Stimulated activated naive CD4-positive, alpha-beta T cell treated with Interleukin-2 at 50 U/mL for 16 hours (primary cell): ENCODE results near the gene MAF.
A peak's percentile ranks its signal among the peaks of the same experiment; 100 is the strongest.

ENCODE experiments used
- DNase-seq: peaks from one replicate; lab custom pipeline; 2025; lab: John Stamatoyannopoulos, UW

The MAF gene

DNA sequence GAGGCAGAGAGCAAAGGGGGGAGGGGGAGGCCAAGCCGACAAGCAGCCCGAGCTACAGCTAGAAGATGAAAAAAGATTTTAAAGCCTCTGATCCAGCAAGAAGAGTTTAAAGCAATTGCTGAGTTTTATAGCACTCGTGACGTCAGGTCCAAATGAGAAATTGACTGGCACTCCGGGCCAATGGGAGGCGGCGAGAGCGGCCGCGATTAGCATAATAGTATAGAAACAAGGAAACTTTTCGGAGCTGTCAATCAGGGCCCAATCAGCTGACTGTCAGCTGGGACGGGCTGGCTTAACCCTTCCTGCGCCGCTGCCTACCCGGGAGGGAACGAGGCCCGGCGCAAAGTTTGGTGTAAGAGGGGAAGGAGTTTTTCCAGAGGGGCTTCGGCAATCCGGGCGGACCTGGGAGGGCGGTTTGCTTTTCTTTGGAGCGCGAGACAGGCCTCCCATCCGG is at the start of gene MAF:
TSS of gene MAF (minus strand) at position 100 of the 454 bp plus-strand sequence. CDS start 835 bp downstream, outside the sequence.
- DNase-seq: peak; percentile 91

DNA sequence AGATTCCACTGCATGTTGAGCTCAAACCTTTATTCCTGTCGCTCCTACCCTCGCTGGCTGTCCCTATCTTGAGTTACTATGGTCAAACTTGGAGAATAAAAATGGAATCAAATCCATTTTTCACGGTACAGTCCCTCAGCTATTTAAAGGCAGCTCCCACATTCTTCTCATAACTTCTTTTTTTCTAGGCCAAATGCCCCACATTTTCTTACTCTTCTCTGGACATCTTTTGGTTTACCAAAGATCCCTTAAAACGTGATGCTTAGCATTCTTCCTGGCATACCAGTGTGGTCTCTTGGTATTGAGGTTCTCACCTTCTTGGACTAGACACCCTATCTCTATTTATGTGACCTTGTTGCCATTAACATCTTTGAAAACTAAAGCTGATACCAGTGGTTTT is 48.3 kb upstream of the MAF start:
- no peak for DNase-seq

DNA sequence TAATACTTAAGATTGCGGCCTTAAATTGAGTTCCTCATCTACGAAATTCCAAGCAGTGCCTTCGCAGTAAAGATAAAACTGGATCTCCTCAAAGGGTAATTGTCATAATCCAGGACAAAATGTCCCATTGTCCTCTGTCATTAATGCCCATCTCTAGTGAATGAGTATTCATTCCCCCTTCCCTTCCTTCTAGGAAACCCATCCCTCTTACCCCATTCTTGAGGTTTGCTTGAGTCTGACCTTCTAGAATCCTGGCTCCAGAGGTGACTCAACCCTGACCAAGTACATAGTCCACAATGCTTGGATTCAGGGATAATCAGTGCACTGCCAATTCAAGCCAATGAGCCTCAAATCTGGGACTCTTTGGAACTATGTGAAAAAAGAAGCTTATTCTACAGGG is 47.0 kb upstream of the MAF start:
- no peak for DNase-seq

DNA sequence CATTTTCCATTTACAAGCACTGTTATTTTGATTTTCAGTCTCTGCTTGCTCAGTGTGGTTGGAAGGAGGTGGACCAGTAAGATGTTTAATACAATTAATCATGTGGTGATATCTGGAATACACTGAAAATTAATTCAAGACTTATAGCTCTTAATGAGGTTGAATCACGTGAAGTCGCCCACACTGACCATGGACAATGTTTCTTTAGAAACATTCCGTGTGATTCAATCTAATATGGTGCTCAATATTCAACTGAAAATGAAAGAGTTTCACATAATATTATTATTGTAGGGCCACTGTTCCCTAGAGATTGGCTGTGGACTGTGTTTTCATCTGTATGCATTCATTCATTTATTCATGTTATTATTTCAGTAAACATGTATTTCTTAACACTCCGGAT is 45.2 kb upstream of the MAF start:
- DNase-seq: no peak

DNA sequence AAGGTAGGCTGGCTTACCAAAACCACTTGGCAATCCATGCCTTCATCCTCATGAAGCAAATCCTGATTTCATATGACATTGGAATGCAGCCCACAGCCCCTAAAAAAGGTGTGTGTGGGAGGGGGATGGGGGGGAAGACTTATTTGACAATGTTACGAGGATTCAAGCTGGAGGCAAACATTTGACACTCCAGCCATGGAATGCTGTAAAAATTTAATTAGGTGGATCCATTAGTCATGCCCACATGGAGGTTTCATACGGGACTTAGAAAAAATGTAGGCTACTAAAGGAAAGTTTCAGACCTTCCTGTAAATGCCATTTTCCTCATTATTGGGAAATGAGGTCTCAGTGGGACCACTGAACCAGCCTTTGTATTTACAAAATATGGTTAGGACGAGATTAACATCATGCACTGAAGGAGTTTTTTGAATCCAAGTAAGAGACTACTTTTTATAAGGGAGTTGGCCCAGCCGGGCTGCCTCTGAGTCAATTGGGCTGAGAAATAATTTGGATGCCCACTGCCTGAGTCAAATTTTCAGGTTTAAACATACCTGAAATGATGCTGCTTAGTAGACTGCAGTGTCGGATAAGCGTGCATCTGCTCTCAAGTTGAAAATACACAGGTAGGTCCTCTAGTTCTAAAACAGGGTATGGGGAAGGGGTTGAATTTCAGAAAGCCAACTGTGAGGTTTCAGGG is 44.6 kb upstream of the MAF start:
- no peak for DNase-seq

DNA sequence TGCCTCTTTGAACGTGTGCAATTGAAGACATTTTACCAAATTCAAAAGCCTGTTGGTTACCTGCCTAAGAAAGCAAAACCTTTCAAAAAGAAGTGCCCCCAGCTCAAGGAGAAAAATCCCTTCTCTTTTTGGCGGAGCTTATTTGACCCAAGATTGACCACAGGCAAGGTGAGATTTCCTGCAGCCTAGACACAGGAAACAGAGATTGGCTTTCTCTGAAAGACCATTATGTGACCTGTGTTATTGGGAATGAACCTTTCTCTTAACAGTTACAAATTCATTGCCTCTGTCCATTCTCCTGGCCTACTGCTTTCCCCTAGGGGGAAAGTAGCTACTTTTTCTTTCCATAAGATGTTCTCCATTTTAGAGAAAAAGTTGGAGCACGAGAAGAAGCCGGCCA is 42.1 kb upstream of the MAF start:
- DNase-seq: no peak

DNA sequence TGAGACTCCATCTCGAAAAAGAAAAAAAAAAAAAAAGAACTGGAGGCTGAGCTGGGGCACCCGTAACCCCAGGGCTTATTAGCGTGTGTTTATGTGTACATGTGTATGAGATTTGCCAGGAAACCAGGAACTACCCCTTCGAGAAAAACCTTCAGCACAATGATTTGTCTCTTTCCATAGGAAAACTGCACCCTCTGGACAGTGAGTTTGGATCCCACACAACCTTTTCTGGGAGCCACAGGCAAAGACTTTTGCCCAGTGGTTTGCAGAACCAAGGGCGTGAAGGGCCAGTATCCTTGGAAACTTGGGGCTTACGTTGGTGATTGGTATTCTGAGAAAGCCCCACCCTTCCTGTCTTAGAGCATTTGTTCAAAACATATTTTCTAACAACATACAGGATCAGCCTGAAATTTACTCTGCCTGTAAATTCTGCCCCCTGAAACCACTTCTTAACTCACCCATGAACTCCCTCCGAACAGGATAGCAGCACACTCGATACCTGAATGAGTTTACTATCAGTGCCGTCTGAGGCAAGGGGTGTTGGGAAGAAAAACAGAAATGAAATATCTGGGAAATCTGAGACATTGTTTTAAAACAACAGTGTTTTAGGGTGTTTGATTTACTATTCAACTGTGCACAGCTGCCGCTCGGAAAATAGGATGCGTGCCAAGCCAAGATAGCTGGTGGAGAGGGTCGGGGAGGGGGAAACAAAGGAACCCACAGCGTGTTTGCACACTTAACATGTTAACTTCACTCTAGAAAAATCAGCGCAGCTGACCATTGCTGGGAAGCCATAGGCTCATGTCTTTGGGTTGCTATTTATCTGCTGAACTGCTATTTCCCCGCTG is 40.2 kb upstream of the MAF start:
- no peak for DNase-seq

DNA sequence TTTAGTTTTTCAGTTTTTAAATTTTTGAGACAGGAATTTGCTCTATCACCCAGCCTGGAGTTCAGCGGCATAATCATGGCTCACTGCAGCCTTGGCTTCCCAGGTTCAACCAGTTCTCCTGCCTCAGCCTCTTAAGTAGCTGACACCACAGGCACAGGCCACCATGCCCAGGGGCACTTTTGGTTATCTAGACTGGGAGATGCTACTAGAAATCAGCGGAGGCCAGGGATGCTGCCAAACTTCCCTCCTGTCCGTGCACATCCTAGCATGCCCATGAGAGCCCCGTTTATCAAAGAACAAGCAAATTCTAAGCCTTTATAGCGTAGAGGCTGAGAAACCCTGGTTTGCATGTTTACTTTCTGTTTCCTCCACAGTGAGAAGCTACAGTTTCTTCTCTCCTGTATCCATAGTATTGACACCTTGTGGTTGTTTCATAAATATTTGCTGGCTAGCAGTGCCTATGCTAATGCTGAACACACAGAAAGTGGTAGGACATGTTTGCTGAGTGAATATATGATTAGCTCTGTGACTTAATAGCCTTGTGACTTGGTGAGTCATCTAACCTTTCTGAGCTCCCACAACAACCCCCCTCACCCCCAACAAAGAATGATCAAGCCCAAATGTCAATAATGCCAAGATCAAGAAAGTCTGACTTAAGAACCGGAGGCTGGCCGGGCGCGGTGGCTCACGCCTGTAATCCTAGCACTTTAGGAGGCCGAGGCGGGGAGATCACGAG is 39.2 kb upstream of the MAF start:
- no peak for DNase-seq

DNA sequence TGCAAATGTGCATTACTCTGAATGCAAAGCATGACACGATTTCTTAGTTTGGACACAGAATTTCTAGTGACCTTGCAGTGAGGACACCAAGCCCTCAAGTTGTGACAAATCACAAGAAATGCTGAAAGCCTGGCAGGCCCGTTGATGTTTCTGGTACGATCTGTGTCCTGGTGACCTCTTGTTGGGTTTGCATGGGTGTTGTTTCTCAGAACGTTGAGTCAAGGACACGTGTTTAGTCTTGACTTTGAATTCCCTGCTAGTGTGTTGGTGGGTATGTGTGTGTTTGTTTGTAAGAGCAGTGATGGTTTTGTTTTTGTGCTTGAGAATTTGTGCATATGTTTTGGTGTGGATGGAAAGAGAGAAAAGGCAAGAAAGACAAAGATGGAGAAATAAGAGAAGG is 37.8 kb upstream of the MAF start:
- no peak for DNase-seq

DNA sequence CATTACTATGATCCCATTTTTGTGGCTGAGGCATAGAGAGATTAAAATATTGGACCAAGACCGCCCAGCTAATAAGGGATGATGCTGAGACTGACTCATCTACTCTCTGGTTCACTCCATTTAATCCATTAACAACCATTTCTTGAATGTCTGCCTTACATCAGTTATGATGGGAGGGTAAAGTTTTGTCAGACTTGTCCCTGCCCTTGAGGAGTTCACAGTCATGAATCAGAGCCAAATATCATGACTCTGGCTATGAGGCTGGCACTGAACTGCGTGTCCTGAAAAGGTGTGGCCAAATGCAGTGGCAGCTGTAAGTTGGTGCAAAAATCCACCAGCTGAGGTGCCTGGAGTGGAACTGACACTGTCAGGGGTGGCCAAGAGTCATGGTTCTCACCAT is 35.0 kb upstream of the MAF start:
- no peak for DNase-seq

DNA sequence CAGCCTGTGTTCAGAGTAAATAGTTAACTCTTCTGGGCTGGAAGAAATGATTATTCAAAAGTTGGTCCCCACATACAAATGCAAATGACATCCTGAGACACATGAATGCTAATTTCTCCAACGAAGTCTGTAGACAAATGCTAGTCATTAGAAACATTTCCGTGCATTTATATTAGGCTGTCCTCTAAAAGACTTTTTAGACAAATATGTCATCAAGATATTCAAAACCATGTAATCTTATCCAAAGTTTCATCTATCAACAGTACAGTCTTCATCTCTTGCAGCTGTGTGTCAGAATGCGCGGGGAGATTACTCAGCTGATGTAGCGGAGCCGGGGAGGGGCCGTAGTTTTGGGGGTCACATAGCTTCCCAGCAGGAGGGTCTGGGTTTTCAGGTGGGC is 33.8 kb upstream of the MAF start:
- DNase-seq: no peak

DNA sequence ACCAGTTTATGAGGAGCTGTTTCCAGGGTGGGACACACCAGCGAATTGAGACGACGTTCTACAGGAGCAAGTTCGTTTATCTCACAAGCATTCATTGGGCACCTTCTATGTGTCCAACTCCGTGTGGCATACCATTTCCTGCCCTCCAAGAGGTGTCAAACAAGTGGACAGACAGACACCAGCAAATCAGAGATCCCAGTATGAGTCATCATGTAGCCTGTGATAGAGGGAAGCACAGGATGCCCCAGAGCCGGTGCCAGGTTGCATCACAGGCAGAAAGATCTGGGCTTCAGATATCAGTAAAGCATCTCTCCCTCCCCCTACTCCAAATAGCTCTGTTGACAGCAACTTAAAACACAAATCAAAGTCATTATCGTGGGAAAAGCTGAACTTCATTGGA is 31.8 kb upstream of the MAF start:
- no peak for DNase-seq

DNA sequence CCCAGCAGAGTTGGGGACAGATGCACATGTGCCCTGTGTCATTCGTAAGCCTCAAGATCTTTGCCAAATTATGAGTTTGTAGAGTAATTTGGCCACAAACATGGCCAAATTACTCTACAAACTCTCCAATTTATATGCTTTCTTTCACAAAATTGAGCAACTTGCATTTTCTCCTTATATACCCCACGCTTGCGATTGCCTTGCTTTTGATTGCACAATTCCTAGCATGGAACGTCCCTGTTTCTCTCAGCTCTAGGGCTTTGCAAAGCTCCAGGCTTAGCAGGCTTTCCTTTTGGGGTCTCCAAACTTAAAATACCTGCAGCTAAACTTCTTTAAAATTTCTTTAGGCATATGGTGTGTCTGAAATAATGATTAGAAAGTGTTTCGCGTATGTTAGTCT is 28.5 kb upstream of the MAF start:
- DNase-seq: no peak

DNA sequence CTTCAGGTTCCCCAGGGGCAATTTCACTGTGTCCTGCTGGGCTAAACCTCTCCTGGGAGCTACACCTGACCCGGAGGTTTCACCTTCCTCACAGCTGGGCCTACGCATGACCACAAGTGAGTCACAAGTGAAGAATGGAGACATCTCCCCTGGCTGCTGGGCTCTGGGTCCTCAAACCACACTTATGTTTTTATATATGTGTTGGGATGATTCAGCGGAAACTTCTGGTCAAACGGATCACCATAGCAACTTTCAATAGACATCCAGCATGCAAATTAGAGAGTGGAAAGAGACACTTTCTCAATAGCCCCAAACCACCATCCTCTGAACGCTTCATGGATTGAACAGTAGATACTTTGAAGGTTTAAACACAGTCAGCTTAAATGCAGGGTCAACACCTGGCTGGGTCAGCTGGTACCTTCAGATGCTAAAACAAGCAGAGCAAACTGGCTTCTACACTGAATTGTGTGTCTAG is 28.0 kb upstream of the MAF start:
- DNase-seq: peak; percentile 86

DNA sequence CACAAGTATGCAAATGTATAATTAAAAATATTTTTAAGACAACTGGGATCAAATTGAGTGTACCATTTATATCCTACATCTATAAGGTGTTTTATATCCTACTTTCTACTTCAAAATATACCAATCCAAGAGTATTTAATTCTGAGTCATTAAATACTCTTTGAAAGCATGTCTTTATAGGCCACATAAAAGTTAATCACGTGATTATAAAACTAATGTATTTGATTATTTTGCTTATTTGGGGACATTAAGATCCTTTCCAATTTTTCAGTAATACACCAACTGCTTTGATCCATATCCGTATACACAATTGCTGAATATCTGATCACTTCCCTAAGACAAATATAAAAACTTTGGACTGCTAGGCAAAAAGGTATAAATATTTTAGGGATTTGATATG is 26.6 kb upstream of the MAF start:
- DNase-seq: no peak

DNA sequence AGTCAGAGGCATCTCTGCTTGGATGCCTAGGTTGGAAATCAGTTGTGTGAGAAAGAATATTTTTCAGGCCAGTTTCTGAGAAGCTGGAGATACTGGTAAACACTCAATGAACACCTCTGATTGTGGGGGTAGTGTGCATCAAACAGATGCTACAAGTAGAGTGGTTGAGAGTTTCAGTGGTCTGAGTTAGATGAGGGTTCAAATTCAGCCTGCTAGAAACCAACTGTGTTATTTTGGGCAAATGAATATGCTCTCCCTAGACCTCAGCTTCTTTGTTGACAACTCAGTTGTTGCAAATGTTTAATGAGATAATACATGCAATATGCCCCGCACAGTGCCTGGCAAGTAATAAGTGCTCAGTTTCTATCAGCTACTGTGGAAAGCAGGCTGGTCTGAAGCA is 25.2 kb upstream of the MAF start:
- DNase-seq: no peak

DNA sequence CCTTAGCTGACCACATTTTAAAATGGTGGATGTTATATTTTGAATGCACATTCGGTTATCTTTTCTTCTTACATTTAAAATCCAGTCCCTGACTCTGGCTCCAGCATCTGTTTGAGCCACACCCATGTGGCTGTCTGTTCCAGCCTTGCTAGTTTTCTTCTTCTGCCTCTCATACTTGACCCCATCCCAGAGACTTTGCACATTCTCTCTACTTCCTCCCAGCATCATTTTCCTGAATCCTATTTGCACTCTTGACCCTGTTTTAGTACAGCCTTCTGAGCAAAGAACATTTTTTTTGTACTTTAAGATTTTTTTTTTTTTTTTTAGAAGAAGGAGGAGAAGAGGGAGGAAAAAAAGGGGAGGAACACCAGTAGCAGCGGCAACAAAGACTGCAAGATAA is 23.3 kb upstream of the MAF start:
- no peak for DNase-seq

DNA sequence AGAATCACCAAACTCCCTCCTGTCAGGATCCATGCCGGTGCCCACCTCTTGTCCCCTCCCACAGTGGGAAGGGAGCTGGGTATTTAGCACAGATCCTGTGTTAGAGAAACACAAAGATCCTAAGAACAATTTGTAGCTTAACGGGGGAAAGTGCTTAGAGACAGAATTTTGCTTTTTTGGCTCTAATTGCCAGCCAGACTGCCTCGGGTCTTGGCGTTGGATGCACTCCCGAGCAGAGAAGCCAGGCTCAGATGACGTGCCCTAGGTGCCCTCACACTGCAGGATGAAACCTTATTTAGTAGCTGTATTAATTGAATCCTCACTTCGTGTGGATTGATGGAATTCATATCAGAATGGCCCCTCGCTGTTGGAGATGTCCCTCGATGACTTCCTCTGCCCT is 22.5 kb upstream of the MAF start:
- no peak for DNase-seq

DNA sequence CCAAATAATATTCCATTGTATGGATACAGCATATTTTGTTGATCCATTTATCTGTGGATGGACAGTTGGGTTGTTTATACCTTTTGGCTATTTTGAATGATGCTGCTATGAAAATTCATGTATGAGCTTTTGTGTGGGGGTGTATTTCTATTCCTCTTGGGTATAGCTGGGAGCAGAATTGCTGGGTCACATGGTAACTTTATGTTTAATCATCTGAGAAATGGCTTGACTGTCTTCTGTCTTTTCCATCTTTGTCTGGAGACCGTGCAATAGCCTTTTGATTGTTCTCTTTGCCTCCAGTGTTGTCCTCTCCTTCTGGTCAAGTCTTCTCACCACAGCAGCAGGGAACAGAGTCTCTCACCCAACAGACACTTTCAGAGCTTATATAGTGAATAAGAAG is 20.5 kb upstream of the MAF start:
- DNase-seq: no peak

DNA sequence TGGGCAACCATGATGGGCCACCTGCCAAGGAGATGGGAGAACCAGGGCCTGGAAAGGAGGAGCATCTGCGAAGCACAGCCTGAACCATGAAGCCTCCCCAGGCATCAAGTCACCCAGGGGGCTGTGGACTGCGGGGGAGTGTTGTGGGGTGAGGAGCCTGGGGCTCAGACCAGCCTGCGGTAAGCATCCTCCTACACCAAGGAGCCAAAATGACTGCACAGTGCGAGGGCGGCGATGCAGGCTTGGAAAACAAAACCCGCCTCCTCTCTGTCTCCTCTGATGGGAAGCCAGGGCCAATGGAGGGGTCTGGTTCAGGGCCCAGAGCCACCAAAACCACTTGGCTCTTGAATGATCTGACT is 18.1 kb upstream of the MAF start:
- DNase-seq: peak; percentile 81

DNA sequence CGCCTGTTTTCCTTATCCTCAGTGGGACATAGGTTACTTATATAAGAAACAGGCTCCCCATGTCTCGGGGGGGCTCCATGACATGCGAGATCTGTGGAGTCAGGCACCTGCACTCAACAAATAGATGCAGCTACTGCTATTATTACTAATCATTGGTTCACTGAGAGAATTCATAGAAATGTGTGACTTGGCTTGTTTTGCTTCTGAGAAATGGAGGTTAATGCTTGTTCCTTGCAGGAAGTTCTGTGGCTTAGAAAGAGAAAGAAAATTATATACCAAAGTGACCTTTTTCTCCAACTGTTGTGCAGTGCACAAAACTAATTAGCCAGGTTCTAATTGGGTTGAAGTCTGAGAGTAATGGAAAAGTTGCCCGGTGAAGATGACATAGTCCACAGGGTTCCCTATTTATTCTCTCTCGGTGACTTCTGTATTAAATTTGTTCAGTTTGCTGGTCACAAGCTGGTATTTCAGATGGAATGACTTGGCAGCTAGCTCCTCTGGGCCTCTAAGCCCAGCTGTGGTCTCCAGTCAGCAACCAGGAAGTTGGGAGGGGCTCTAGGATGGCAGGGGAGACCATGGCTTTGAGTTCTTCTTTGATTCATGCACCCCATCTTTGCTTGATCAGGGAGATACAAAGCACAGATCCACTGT is 17.6 kb upstream of the MAF start:
- peak; percentile 26 for DNase-seq

DNA sequence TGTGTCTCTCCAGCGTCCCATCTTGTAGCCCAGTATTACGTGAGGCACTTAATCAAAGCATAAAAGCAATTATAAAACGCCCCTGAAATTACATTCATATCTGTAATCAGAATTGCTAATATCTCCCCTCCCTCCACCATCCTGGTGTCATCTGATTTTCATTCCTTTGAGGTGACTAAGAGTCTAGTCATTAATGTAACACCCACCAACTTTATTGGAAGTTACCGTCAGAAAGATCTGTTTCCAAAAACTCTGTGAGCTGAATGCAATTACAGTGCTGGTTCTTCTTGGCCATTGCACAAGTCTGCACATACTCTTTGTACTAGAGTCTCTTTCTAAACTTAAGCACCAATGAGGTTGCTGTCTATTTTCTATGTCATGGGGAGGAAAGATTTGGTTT is 12.5 kb upstream of the MAF start:
- no peak for DNase-seq
